A549 (cell line): Measurements from ENCODE around the gene ACTRT2. TPM values are rescaled to one million over a fixed set of nuclear protein-coding genes. Genes with fewer than 3 reads are reported as not detected.

Source experiments
- ATAC-seq, 2 experiments: fragments of 200-7000 bp in 1 of 2; fragments of >200 bp in 1 of 2; cut with Nextera tagmentation in 1 of 2; cut with Tn5 transposase in 1 of 2; 3 replicates each; pipeline versions ENCODE4 v1.8.0 to v1.9.1; 2018 to 2020; ENCODE audit warnings: mild to moderate bottlenecking in 1 of 2, moderate library complexity in 1 of 2
- CTCF ChIA-PET: fragments of 300-600 bp; sonication (Branson Sonifier 250); formaldehyde crosslinking; extraction: SDS; loops from one replicate; lab custom pipeline; 2021; ENCODE audit warnings: antibody characterized with exemption, inconsistent platforms; lab: Yijun Ruan, JAX
- POLR2A ChIA-PET: fragments of 350-600 bp; formaldehyde crosslinking; extraction: SDS; loops from one replicate; lab custom pipeline; 2021; ENCODE audit warnings: antibody characterized with exemption, inconsistent platforms; lab: Yijun Ruan, JAX
- DNase-seq, 2 experiments: peaks; one replicate each; pipeline versions ENCODE4 v3.0.0 to v3.0.0-alpha.2; 2011 to 2016; ENCODE audit warnings: low read depth in 1 of 2, low spot score in 1 of 2
- FAIRE-seq: peaks from 2 replicates; lab custom pipeline; 2011; peaks lifted over from hg19 to GRCh38; lab: Jason Lieb, UNC
- H3K27ac ChIP-seq, 2 experiments: fragments of >200 bp; sonication (Bioruptor Twin); formaldehyde crosslinking; 3 replicates each; pipeline ENCODE4 v1.5.1; 2016 to 2017
- H3K4me1 ChIP-seq: fragments of >200 bp; sonication (Bioruptor Twin); formaldehyde crosslinking; 3 replicates; pipeline ENCODE4 v1.6.1; 2016
- H3K4me2 ChIP-seq: fragments of >200 bp; sonication (Bioruptor Twin); formaldehyde crosslinking; 3 replicates; pipeline ENCODE4 v1.6.1; 2016
- H3K4me3 ChIP-seq: fragments of >200 bp; sonication (Bioruptor Twin); formaldehyde crosslinking; 3 replicates; pipeline ENCODE4 v1.5.1; 2016
- H3K9me3 ChIP-seq: fragments of >200 bp; sonication (Bioruptor Twin); formaldehyde crosslinking; 3 replicates; pipeline ENCODE4 v1.6.1; 2016
- BCL3 ChIP-seq: fragments of >200 bp; sonication (Bioruptor Twin); formaldehyde crosslinking; IDR thresholded peaks from 3 replicates; pipeline ENCODE4 v1.6.1; 2016
- CHD2 ChIP-seq: fragments of 150-350 bp; IDR thresholded peaks from 2 replicates; pipeline ENCODE4 v1.6.1; 2014; ENCODE audit warnings: low read length; ENCODE audit not compliant: partially characterized antibody
- EHF ChIP-seq: fragments of 250-450 bp; sonication (Bioruptor Pico); IDR thresholded peaks from 2 replicates; pipeline ENCODE4 v1.5.0; 2020; ENCODE audit warnings: mild to moderate bottlenecking
- EP300 ChIP-seq, 2 experiments: fragments of >200 bp; sonication (Bioruptor Twin); formaldehyde crosslinking; IDR thresholded peaks; 2 replicates in 1 of 2; 3 replicates in 1 of 2; pipeline ENCODE4 v1.6.1; 2016 to 2017
- FOSL2 ChIP-seq, 2 experiments: fragments of 450-650 bp in 1 of 2; fragments of >200 bp in 1 of 2; sonication (Bioruptor Twin) in 1 of 2; formaldehyde crosslinking; IDR thresholded peaks; 2 replicates each; pipeline versions ENCODE4 v1.5.0 to v1.6.1; 2016 to 2020; ENCODE audit warnings: mild to moderate bottlenecking in 1 of 2, moderate library complexity in 1 of 2
- GATA3 ChIP-seq: IDR thresholded peaks from 2 replicates; pipeline ENCODE4 v1.6.1; 2012; ENCODE audit warnings: borderline replicate concordance
- HES2 ChIP-seq: fragments of >200 bp; sonication (Bioruptor Twin); formaldehyde crosslinking; IDR thresholded peaks from 2 replicates; pipeline ENCODE4 v1.6.1; 2016
- HMGXB4 ChIP-seq: fragments of 250-450 bp; sonication (Bioruptor Pico); IDR thresholded peaks from 2 replicates; pipeline ENCODE4 v1.5.0; 2021; ENCODE audit warnings: mild to moderate bottlenecking, moderate library complexity, borderline replicate concordance
- HOXB5 ChIP-seq: fragments of 250-450 bp; sonication (Bioruptor Pico); IDR thresholded peaks from 2 replicates; pipeline ENCODE4 v1.5.0; 2020; ENCODE audit warnings: mild to moderate bottlenecking, moderate library complexity
- MAZ ChIP-seq: fragments of 150-350 bp; IDR thresholded peaks from 2 replicates; pipeline ENCODE4 v1.6.1; 2014; ENCODE audit warnings: antibody characterized with exemption, low read depth, low read length, borderline replicate concordance
- NFE2L2 ChIP-seq: fragments of 150-350 bp; conservative IDR thresholded peaks from 2 replicates; pipeline ENCODE4 v1.6.1; 2014; ENCODE audit warnings: low read length
- POLR2A ChIP-seq: IDR thresholded peaks from 2 replicates; pipeline ENCODE4 v1.6.1; 2012; ENCODE audit warnings: mild to moderate bottlenecking, low read length
- POLR2AphosphoS2 ChIP-seq: conservative IDR thresholded peaks from 2 replicates; pipeline ENCODE4 v1.6.1; 2012; ENCODE audit warnings: low read length, improper control_type of control experiment, inconsistent platforms
- RARB ChIP-seq: fragments of 250-450 bp; sonication (Bioruptor Pico); IDR thresholded peaks from 2 replicates; pipeline ENCODE4 v1.8.0; 2021; ENCODE audit warnings: mild to moderate bottlenecking, moderate library complexity
- RFX5 ChIP-seq: fragments of 450-650 bp; IDR thresholded peaks from 2 replicates; pipeline ENCODE4 v1.7.1; 2014; ENCODE audit warnings: antibody characterized with exemption, mild to moderate bottlenecking, moderate library complexity
- RNF2 ChIP-seq: fragments of 200-600 bp; sonication (generic); IDR thresholded peaks from 2 replicates; pipeline ENCODE4 v1.6.1; 2016; ENCODE audit warnings: low read depth, mild to moderate bottlenecking, antibody characterized with exemption, moderate library complexity, borderline replicate concordance
- SREBF2 ChIP-seq: fragments of 450-650 bp; IDR thresholded peaks from 2 replicates; pipeline ENCODE4 v1.6.1; 2014; ENCODE audit warnings: mild to moderate bottlenecking, moderate library complexity
- USF2 ChIP-seq: fragments of 450-650 bp; IDR thresholded peaks from 2 replicates; pipeline ENCODE4 v1.6.1; 2014; ENCODE audit warnings: antibody characterized with exemption
- WGBS: methylation state at CpG from one replicate; pipeline ENCODE4 v1.1.6; 2017; ENCODE audit errors: missing lambda C conversion rate; 5-methylcytosine and 5-hydroxymethylcytosine counted together
- polyA plus RNA-seq, 4 experiments: library from polyadenylated mRNA; depleted of rRNA in 3 of 4; stranded (reverse); fragments of >200 nt; fragmentation: RNase III in 1 of 4; extraction: RNeasy Plus Mini Kit Qiagen cat#74134 plus additional on column Dnase treatment in 1 of 4; gene quantifications; 2 replicates in 3 of 4; 3 replicates in 1 of 4; pipeline ENCODE4 v1.2.3, GENCODE V29; 2011 to 2017

The ACTRT2 gene
- polyA plus RNA-seq, 2 of the 4 experiments (the other 2 are of a cell fraction): not detected

GRCh38 chr1:2981388-2981787 is 39.9 kb upstream of the ACTRT2 start:
- no peak for TF ChIP-seq EP300 (IDR thresholded peaks at IDR 0.05)
- TF ChIP-seq HMGXB4 (CRISPR knock-in tag): no peak
- no peak for TF ChIP-seq USF2
- no peak for TF ChIP-seq POLR2A
- TF ChIP-seq HOXB5: no peak
- TF ChIP-seq SREBF2: no peak
- Histone ChIP-seq H3K9me3 (no peaks in the 10 kb centered on the region), H3K4me2 (no peak overlapping the region), H3K4me1 (no peaks in the 10 kb centered on the region), H3K27ac (no peak overlapping the region), H3K4me3 (no peak overlapping the region)
- ATAC-seq: no peak
- FAIRE-seq: no peak
- ChIA-PET CTCF (interaction anchor here (0.6 to 1.0 kb wide), 3 partner anchors 55 to 435 kb away, joined by 3 to 7 read pairs (median 4); no protein-coding TSS in a partner anchor), POLR2A (no interaction called here)
- WGBS: 31% methylated on average over 7 of the region's 7 CpGs
- no peak for DNase-seq

- FAIRE-seq (no peak), ATAC-seq (no peak), DNase-seq (no peak)
- WGBS: 21% methylated on average over 7 of the region's 19 CpGs
- H3K4me1 ChIP-seq: no peaks in the 10 kb centered on the region
- ChIA-PET CTCF (interaction anchor here (1.0 kb wide), 1 partner anchor 435 kb away, joined by 4 read pairs; no protein-coding TSS in a partner anchor), POLR2A (no interaction called here)
- no peak overlapping the region for H3K4me3 ChIP-seq
- TF ChIP-seq POLR2AphosphoS2: no peak
- TF ChIP-seq POLR2A: no peak
- TF ChIP-seq MAZ: no peak
- TF ChIP-seq GATA3: no peak
- TF ChIP-seq HES2: no peak
- no peak overlapping the region for H3K4me2 ChIP-seq
- H3K9me3 ChIP-seq: no peaks in the 10 kb centered on the region
- no peak overlapping the region for H3K27ac ChIP-seq
Observed at GRCh38 chr1:2981981-2982614, 39.2 kb upstream of the ACTRT2 start.

- WGBS: 65% methylated on average over 8 of the region's 30 CpGs
- no peaks in the 10 kb centered on the region for H3K4me1 ChIP-seq
- no peaks in the 10 kb centered on the region for H3K9me3 ChIP-seq
- TF ChIP-seq BCL3 (no peak), FOSL2 (IDR thresholded peaks at IDR 0.05) (no peak), FOSL2 (CRISPR knock-in tag; IDR thresholded peaks at IDR 0.05) (no peak), RFX5 (no peak), HMGXB4 (CRISPR knock-in tag) (no peak), NFE2L2 (no peak), RARB (CRISPR knock-in tag) (no peak), CHD2 (no peak), RNF2 (no peak), EHF (CRISPR knock-in tag) (no peak)
- ATAC-seq (no peak), FAIRE-seq (no peak), DNase-seq (no peak)
- no peak overlapping the region for H3K4me3 ChIP-seq
- no peak overlapping the region for H3K27ac ChIP-seq
- ChIA-PET CTCF (no interaction called here), POLR2A (no interaction called here)
- H3K4me2 ChIP-seq: no peak overlapping the region
Observed at GRCh38 chr1:2982615-2983318, 38.5 kb upstream of the ACTRT2 start.
